ENCODE results near the gene CLCA2.

The CLCA2 gene

DNA sequence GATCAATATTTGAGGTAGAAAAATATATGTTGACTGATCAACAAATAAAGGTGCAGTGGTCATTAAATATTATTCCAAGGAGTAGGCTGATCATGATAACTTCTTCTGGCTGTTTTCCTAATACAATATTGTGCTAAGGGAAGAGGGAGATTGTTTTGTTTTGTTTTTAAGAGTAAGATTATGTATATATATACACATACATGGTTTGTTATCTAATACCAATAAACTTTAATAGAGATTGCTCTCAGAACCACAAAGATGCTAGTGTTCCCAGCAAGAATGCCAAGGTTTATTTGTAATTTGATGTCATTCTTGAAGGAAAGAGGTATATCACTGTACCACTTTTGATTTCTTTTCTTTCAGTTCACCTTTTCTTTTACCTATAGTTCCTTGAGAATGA lies 10.1 kb downstream of the CLCA2 start:
- TF ChIP-seq, protein P1, sequence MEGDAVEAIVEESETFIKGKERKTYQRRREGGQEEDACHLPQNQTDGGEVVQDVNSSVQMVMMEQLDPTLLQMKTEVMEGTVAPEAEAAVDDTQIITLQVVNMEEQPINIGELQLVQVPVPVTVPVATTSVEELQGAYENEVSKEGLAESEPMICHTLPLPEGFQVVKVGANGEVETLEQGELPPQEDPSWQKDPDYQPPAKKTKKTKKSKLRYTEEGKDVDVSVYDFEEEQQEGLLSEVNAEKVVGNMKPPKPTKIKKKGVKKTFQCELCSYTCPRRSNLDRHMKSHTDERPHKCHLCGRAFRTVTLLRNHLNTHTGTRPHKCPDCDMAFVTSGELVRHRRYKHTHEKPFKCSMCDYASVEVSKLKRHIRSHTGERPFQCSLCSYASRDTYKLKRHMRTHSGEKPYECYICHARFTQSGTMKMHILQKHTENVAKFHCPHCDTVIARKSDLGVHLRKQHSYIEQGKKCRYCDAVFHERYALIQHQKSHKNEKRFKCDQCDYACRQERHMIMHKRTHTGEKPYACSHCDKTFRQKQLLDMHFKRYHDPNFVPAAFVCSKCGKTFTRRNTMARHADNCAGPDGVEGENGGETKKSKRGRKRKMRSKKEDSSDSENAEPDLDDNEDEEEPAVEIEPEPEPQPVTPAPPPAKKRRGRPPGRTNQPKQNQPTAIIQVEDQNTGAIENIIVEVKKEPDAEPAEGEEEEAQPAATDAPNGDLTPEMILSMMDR (IDR thresholded peaks at IDR 0.05; ENCODE audit: insufficient read depth, low read length, missing control alignments) = no peak
- CTCF ChIA-PET = interaction anchor here (0.8 kb wide), 1 partner anchor 41 kb away, joined by 3 read pairs; no protein-coding TSS in a partner anchor
- no peak for DNase-seq (ENCODE audit: low read depth, low spot score)
- POLR2A ChIA-PET = no interaction called here
- H3K4me3 ChIP-seq (ENCODE audit: low read depth, low read length) = no peak overlapping the region

DNA sequence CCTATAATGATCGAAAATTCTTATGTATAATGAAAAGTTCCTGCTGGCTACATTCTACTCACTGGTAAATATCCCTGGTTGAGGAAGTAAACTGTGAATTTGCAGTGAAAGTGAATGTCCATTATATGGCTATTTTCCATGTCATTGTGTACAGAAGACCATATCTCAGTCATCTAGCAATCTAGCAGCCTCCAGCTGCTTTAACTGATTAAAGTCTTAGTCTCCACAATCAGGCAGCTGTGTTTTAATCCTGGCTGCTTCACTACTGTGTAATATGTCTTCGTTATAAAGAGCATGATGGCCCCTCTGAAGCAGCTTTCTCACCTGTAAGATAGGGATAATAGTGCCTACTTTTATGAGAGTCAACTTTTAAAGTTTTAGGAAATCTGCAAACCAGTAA lies 11.4 kb downstream of the CLCA2 start:
- DNase-seq (ENCODE audit: low read depth, low spot score) = no peak
- ChIA-PET POLR2A (no interaction called here), CTCF (interaction anchor here (1.5 kb wide), 1 partner anchor 66 kb away, joined by 4 read pairs; no protein-coding TSS in a partner anchor)
- TF ChIP-seq, protein P1 (IDR thresholded peaks at IDR 0.05; ENCODE audit: insufficient read depth, low read length, missing control alignments) = no peak
- H3K4me3 ChIP-seq (ENCODE audit: low read depth, low read length) = no peak overlapping the region

DNA sequence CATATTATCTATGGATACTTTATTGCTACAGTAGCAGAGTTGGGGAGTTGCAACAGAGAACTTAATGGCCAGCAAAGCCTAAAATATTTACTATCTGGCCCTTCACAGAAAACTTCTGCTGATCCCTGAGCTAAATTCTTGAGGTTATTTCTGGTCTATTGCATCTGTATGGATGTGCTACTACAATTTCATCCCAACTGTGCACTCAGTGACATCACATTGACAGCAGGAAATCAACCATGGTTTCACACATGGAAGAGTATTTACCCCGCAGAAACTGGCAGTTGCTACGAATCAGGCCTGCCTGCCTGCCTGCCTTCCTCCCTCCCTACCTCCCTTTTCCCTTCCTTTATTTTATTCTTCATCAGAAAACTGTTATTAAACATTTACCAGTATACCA lies 12.1 kb downstream of the CLCA2 start:
- TF ChIP-seq, protein P1 (IDR thresholded peaks at IDR 0.05; ENCODE audit: insufficient read depth, low read length, missing control alignments) = no peak
- DNase-seq (ENCODE audit: low read depth, low spot score) = no peak
- POLR2A ChIA-PET = no interaction called here
- no peak overlapping the region for H3K4me3 ChIP-seq (ENCODE audit: low read depth, low read length)
- CTCF ChIA-PET = interaction anchor here (1.4 to 1.5 kb wide), 2 partner anchors 12 to 66 kb away, joined by 3 to 4 read pairs; partner anchors contain the start of gene CLCA2

DNA sequence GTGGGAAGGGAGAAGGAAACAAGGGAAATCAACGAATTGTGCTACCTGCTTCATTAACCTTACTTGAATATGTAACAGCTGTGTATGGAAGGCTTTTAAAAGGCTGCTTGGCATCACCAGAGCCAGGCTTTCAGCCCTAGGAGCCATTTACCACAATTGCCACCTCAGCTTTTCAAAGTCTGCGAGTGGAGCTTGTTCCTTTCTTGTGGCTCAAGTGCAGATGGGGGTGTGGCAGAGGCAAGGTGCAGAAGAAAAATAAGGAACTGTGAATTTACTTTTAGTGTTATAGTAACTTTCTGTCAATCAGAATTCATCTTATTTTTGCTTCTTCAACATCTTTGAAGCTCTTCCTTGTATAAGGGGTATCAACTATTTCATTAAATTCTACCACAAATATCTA lies 17.6 kb downstream of the CLCA2 start:
- ChIA-PET CTCF (interaction anchor here (3.1 kb wide), 1 partner anchor 33 kb away, joined by 14 read pairs; no protein-coding TSS in a partner anchor), POLR2A (no interaction called here)

DNA sequence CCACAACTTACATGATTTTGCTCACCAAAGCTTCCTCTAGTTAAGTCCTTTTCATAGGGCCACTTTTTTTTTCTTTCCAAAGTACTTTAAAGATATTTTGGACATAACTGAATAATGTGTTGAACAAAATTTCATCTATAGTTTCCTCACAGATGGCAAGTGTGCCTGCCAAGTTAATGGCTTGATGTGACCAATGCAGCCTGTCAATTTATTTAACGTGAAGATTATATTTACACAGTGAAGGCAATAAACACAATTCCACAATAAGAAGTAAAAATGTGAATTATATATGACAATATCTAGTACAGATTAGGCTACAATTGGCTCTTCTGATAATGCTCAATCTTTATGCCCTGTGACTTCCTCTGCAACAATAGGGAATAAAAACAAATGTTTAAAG lies 18.0 kb downstream of the CLCA2 start:
- CTCF ChIA-PET = interaction anchor here (3.1 kb wide), 1 partner anchor 32 kb away, joined by 14 read pairs; no protein-coding TSS in a partner anchor
- TF ChIP-seq, protein P1 (IDR thresholded peaks at IDR 0.05; ENCODE audit: insufficient read depth, low read length, missing control alignments) = no peak
- H3K4me3 ChIP-seq (ENCODE audit: low read depth, low read length) = no peak overlapping the region
- POLR2A ChIA-PET = no interaction called here
- no peak for DNase-seq (ENCODE audit: low read depth, low spot score)

More for the DNA sequence above, 17.6 kb downstream of the CLCA2 start:
- no peak for DNase-seq (ENCODE audit: low read depth, low spot score)
- TF ChIP-seq, protein P1 (IDR thresholded peaks at IDR 0.05; ENCODE audit: insufficient read depth, low read length, missing control alignments) = no peak
- no peak overlapping the region for H3K4me3 ChIP-seq (ENCODE audit: low read depth, low read length)

DNA sequence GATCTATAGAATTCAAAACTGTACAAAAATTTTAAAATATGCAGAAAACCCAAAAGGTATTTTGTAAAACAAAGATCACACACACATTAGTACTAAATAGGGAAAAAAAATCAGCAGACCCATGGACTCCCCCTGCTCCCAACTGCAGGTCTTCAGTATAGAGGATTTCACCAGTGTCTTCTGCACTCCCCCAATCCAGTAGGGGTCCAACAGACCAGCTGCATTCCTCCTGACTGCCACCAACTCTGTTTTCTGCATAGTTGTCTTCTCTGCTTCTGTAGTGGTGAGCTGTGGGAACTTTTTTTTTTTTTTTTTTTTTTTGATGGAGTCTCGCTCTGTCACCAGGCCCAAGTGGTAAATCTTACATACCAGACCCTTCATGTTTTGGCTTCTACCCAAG lies 21.9 kb downstream of the CLCA2 start:
- no peak overlapping the region for H3K4me3 ChIP-seq (ENCODE audit: low read depth, low read length)
- ChIA-PET POLR2A (no interaction called here), CTCF (interaction anchor here (1.1 to 2.5 kb wide), 2 partner anchors 28 to 66 kb away, joined by 4 to 11 read pairs; no protein-coding TSS in a partner anchor)
- no peak for DNase-seq (ENCODE audit: low read depth, low spot score)
- TF ChIP-seq, protein P1 (IDR thresholded peaks at IDR 0.05; ENCODE audit: insufficient read depth, low read length, missing control alignments) = no peak

All from AG04449 (cell line).